GM12891 (cell line): ENCODE results near the gene SND1.

Source experiments
- POLR2A ChIP-seq: IDR thresholded peaks from 2 replicates; pipeline ENCODE4 v1.6.1; 2011; ENCODE audit warnings: low read depth, low read length, control low read depth
- POU2F2 ChIP-seq: IDR thresholded peaks from 2 replicates; pipeline ENCODE4 v1.6.1; 2011; ENCODE audit warnings: low read depth, mild to moderate bottlenecking, control low read depth, low read length, moderate library complexity
- SPI1 ChIP-seq: IDR thresholded peaks from 2 replicates; pipeline ENCODE4 v1.6.1; 2011; ENCODE audit warnings: low read depth, low read length, control low read depth
- TAF1 ChIP-seq: IDR thresholded peaks from 2 replicates; pipeline ENCODE4 v1.6.1; 2011; ENCODE audit warnings: low read depth, low read length, control low read depth

DNA sequence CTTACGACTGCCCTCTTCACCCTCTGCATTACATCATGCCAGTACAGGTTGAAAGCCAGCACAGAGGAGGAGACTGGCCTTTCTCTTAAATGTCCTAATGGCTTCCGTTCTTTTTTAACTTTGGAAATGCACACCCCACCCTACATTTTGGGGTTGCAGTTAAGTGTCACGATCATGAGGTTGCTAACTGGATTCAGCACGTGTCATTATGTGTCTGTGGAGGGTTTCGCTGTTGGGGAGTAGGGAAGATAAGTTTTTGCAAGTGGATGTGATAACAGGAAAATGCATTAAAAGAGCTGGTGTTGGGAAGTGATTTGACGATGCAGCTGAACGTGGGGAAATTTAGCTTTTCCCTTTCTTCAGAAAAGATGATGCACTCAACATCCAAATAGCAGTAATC lies 243.4 kb downstream of the SND1 start:
- TF ChIP-seq POLR2A (no peak), TAF1 (no peak), POU2F2 (no peak), SPI1 (no peak)
